AG09309 (cell line): ENCODE data around the gene PLA2G4B.

Source experiments
- DNase-seq: peaks from one replicate; pipeline ENCODE4 v3.0.0-alpha.2; 2010; ENCODE audit warnings: low read depth
- H3K4me3 ChIP-seq: 2 replicates; pipeline ENCODE4 v1.5.1; 2011; ENCODE audit warnings: mild to moderate bottlenecking, low read depth, low read length, moderate library complexity; ENCODE audit not compliant: control insufficient read depth
- TF ChIP-seq, protein P1 (sequence below): IDR thresholded peaks from 2 replicates; pipeline ENCODE4 v1.5.1; 2011; ENCODE audit warnings: mild to moderate bottlenecking, low read depth, low read length, inconsistent platforms; ENCODE audit not compliant: insufficient read depth, control insufficient read depth; ENCODE audit errors: missing control alignments

Gene PLA2G4B

DNA sequence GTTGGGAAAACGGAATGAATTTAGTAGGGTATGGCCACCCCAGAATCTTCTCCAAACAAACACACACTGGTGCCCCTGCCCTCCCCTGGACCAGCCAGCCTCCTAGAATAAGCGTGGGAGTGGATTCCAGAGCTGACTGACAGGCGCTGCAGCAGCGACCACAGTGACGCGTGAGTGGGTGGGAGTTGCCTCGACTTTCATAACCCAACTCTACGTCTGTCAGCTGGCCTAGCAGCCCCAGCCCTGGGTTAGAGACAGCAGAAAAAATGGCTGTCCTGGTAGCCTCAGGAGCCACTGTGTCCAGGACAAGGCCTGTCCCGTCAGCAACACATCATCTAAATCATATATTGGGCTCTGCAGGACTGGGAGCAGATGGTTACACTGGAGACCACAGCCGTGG, 10.0 kb downstream of the PLA2G4B start:
- H3K4me3 ChIP-seq: no peak overlapping the region
- TF ChIP-seq, protein P1, sequence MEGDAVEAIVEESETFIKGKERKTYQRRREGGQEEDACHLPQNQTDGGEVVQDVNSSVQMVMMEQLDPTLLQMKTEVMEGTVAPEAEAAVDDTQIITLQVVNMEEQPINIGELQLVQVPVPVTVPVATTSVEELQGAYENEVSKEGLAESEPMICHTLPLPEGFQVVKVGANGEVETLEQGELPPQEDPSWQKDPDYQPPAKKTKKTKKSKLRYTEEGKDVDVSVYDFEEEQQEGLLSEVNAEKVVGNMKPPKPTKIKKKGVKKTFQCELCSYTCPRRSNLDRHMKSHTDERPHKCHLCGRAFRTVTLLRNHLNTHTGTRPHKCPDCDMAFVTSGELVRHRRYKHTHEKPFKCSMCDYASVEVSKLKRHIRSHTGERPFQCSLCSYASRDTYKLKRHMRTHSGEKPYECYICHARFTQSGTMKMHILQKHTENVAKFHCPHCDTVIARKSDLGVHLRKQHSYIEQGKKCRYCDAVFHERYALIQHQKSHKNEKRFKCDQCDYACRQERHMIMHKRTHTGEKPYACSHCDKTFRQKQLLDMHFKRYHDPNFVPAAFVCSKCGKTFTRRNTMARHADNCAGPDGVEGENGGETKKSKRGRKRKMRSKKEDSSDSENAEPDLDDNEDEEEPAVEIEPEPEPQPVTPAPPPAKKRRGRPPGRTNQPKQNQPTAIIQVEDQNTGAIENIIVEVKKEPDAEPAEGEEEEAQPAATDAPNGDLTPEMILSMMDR: no peak
- DNase-seq: no peak

DNA sequence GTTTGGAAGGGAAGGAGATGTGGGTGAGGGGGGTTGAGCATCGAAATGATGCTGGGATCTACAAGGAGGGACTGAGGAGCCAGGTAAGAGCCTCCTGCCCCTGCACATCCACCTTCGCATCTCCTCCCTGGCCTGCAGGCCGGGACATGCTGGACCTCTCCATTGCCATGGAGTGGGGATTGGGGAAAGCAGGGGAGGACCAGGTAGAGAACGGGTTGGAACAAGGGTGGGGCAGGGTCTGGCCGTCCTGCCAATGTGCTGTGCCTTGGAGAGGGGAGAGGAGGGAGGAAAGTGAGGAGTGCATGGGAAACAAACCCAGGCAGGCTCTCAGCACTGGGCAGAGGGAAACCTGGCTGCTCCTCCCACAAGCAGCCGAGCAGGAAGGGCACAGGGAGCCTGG, 10.6 kb downstream of the PLA2G4B start:
- no peak overlapping the region for H3K4me3 ChIP-seq
- DNase-seq: no peak
- TF ChIP-seq, protein P1: no peak

DNA sequence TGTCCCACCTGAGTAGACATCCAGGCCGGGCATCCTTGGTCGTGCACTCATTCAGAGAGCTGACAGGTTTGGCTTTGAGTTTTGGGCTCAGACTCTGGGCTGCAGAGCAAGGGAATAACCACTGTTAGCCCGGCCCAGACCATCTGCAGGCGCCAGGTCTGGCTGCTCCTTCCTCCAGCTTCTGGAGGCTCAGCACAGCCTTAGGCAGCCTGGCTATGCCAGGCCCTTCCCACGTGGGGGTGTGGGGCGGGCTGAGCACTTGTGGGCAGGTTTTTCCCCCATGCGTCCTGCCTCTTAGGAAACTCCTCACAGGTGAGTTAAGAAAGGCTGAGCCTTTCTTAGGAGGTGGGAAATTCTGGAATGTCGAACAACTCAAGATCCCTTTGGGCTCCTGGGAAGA, 11.2 kb downstream of the PLA2G4B start:
- TF ChIP-seq, protein P1: no peak
- no peak for DNase-seq
- no peak overlapping the region for H3K4me3 ChIP-seq

DNA sequence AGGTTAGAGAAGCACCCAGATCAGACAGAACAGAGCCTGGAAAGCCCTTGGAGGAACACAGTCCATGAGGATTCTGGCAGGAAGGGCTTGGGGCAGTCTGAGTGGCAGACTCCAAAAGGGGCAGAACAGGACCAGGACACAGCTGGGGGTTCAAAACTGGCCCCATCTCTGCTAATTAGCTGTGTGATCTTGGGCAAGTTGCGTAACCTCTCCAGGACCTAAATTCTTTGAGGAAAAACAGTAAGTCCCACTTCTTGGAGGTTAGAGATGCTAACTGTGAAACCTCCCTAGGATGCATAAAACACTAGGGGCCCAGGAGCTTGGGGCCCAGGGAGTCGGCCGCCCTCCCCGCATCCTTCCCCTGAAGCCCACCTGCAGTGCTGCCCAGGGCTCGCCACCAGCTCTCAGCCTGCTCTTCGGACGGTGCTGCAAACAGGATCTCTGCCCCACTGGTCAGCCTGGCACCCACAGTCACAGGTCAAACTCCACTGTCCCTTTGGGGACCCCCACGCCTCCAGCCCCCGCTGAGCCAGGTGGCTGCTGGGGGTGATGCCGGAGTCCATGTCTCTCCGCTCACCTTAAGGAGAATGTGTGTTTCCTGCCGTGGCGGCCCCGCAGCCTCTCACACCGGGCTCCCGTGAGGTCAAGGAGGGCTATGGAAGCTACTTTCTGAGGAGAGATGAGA, 12.0 kb downstream of the PLA2G4B start:
- no peak overlapping the region for H3K4me3 ChIP-seq
- TF ChIP-seq, protein P1: no peak
- DNase-seq: no peak

DNA sequence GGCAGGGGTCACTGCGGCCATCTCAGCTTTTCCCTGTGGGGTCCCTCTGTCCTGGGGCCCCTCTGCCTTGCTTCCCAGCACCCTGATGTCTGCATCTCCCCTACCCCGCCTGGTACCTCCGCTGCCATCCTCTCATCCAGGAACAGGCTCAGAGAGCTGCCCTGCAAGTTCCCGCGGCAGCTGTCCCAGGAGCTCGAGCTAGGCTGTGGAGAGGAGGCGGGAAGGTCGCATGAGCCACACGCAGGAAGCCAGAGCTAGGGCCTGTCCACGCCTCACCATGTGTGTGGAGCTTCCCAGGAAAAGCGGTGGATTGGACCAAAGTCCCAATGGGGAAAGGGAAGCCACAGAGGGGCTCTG, 12.5 kb downstream of the PLA2G4B start:
- no peak overlapping the region for H3K4me3 ChIP-seq
- no peak for DNase-seq
- TF ChIP-seq, protein P1: no peak

DNA sequence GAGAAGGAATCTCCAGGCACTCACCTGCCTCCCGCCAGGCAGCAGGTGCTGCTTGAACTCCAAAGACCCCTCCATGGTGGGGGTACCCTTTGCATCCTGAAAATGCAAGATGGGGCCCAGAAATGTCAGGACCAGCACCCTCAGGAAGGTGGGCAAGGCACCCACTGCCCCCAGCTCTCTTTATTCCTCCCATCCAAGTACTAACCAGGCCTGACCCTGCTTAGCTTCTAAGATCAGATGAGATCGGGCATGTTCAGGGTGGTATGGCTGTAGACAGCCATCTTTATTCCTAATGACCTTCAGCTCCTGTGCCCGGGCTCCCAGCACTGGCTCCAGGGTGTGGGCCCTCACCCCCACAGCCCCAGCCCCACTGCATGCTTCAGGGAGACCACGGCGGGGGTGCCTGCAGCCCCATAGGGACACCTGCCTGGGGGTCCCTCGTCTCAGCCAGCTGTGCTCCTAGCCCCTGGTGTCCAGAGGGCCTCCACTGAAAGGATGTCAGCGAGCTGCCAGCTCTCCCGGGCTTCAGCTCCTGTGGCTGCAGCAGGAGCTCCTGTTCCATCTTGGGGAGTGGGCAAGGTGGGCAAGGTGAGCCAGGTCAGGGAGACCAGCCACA, 13.2 kb downstream of the PLA2G4B start:
- TF ChIP-seq, protein P1: no peak
- H3K4me3 ChIP-seq: no peak overlapping the region
- DNase-seq: no peak
